ENCODE measurements around the gene SBNO2. TPM values are rescaled to one million over a fixed set of nuclear protein-coding genes. Genes with fewer than 3 reads are reported as not detected.

The SBNO2 gene
- total RNA-seq, 1 donor from 2014 or later = 48.8 TPM

DNA sequence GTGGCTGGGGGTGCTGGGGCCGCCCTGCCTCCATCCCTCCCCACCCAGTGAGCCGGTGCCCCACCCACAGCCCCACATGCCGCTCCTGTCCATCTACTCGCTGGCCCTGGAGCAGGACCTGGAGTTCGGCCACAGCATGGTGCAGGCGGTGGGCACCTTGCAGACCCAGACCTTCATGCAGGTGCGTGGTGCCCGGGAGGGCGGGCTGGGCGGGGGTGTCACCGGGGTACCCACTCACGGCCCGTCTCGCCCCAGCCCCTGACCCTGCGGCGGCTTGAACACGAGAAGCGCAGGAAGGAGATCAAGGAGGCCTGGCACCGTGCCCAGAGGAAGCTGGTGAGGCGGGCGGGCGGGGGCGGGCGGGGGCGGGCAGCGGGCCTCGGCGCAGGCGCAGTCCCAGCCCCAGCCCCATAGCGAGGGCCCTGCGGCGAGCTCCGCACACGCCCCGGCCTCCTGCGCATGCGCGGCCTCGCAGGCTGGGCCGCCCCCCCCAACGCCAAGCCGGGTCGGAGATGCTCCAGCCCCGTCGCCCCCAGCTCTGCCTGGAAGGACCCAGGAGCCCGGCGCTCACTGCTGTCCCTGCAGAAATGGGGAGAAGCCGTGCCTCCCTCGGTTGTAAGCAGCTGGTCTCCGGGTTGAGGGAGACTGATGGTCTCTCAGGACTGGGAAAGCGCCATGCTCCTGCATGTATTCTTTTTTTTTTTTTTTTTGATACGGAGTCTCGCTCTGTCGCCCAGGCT, 99.4 kb downstream of the SBNO2 start:
- Histone ChIP-seq H3K27me3 (ENCODE audit: control insufficient read depth, insufficient read depth, low read length) (peaks cover 12% of the 10 kb centered on the region), H3K36me3 (ENCODE audit: control insufficient read depth, insufficient read depth, low read length) (no peaks in the 10 kb centered on the region), H3K4me3 (ENCODE audit: low read depth, low read length) (no peak overlapping the region)
- TF ChIP-seq, protein P1, sequence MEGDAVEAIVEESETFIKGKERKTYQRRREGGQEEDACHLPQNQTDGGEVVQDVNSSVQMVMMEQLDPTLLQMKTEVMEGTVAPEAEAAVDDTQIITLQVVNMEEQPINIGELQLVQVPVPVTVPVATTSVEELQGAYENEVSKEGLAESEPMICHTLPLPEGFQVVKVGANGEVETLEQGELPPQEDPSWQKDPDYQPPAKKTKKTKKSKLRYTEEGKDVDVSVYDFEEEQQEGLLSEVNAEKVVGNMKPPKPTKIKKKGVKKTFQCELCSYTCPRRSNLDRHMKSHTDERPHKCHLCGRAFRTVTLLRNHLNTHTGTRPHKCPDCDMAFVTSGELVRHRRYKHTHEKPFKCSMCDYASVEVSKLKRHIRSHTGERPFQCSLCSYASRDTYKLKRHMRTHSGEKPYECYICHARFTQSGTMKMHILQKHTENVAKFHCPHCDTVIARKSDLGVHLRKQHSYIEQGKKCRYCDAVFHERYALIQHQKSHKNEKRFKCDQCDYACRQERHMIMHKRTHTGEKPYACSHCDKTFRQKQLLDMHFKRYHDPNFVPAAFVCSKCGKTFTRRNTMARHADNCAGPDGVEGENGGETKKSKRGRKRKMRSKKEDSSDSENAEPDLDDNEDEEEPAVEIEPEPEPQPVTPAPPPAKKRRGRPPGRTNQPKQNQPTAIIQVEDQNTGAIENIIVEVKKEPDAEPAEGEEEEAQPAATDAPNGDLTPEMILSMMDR (IDR thresholded peaks at IDR 0.05; ENCODE audit: insufficient read depth, low read length, poor library complexity, severe bottlenecking) = no peak
- no peak for DNase-seq (ENCODE audit: low read depth)

DNA sequence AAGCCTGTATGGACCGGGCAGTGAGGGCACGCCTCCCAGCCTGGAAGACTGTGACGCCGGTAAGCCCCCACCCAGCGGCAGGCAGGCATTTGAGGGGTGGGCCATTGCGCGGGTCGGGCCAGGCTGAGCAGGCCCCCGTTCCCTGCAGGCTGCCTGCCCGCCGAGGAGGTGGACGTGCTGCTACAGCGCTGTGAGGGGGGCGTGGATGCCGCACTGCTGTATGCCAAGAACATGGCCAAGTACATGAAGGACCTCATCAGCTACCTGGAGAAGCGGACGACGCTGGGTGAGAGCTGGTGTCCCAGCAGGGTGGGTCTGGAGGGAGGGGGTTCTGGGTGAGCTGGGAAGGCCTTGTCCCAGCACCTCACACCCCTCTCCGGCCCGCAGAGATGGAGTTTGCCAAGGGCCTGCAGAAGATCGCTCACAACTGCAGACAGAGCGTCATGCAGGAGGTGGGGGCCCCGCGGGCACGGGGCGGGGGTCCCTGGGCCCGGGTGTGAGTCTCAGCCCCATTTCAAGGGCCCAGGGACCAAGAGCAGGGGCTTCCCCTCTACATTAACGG, 100.0 kb downstream of the SBNO2 start:
- Histone ChIP-seq H3K4me3 (ENCODE audit: low read depth, low read length) (no peak overlapping the region), H3K27me3 (ENCODE audit: control insufficient read depth, insufficient read depth, low read length) (peaks cover 18% of the 10 kb centered on the region), H3K36me3 (ENCODE audit: control insufficient read depth, insufficient read depth, low read length) (no peaks in the 10 kb centered on the region)
- TF ChIP-seq, protein P1 (IDR thresholded peaks at IDR 0.05; ENCODE audit: insufficient read depth, low read length, poor library complexity, severe bottlenecking) = no peak
- no peak for DNase-seq (ENCODE audit: low read depth)

DNA sequence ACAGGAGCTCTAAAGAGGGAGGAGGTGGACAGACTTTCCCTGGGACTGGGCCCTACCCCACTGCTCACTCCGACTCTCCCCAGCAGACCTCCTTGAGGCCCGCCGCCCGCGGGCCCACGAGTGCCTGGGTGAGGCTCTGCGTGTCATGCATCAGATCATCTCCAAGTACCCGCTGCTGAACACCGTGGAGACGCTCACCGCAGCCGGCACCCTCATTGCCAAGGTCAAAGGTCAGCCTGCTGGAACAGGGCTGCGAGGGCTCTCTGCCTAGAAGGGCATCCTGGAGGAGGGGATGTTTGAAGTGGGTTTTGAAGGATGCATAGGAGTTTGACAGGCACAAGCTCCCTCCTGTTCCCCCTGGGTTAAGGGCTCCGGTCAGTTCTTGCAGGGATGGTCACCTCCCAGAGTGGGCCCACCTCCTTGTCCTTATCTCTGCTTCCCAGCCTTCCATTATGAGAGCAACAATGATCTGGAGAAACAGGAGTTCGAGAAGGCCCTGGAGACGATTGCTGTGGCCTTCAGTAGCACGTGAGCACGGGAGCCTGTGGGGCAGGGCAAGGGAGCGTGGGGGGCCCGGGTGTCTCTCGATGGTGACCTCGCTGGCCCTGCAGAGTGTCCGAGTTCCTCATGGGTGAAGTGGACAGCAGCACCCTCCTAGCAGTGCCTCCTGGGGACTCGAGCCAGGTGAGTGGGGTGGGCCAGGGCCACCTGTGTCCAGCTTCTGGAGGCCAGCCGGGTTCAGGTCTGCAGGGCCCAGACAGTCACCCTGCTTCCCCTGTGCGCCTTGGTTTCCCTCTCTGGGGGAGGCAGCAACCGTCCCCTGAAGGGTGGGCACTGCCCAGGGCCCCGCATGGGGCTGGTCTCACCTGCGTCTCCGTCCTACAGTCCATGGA, 100.8 kb downstream of the SBNO2 start:
- peaks cover 24% of the 10 kb centered on the region for H3K27me3 ChIP-seq (ENCODE audit: control insufficient read depth, insufficient read depth, low read length)
- TF ChIP-seq, protein P1 (IDR thresholded peaks at IDR 0.05; ENCODE audit: insufficient read depth, low read length, poor library complexity, severe bottlenecking) = no peak
- DNase-seq (ENCODE audit: low read depth) = no peak

DNA sequence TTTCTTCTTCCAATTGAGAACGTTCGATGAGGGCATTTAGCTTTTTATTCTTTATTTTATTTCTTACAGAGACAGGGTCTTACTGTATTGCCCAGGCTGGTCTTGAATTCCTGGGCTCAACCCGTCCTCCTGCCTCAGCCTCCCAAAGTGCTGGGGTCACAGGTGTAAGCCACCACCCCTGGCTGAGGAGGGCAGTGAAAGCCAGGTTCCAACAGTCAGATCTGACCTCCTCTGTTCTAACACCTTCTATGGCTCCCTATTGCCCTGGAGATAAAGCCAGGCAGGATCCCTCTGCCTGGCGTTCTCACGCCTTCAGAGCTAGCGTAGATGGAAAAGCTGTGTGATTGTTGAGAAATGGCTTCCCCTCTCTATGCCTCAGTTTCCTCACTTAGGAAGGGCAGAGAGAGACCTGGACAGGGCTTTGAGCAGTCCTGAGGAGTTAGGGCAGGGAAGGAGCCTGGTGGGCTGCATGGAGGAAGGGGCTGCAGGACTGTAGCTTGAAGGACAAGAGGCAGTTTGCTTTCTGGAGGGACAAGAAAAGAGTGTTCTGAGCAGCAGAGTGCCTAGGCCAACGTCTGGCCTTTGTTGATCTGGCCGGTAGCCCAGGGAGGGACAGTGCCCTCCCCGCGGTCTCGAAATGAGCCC, 101.6 kb downstream of the SBNO2 start:
- no peak overlapping the region for H3K4me3 ChIP-seq (ENCODE audit: low read depth, low read length)
- TF ChIP-seq, protein P1 (IDR thresholded peaks at IDR 0.05; ENCODE audit: insufficient read depth, low read length, poor library complexity, severe bottlenecking) = no peak
- DNase-seq (ENCODE audit: low read depth) = no peak
- H3K36me3 ChIP-seq (ENCODE audit: control insufficient read depth, insufficient read depth, low read length) = no peaks in the 10 kb centered on the region
- H3K27me3 ChIP-seq (ENCODE audit: control insufficient read depth, insufficient read depth, low read length) = peaks cover 28% of the 10 kb centered on the region

More for the DNA sequence above, 100.8 kb downstream of the SBNO2 start:
- no peaks in the 10 kb centered on the region for H3K36me3 ChIP-seq (ENCODE audit: control insufficient read depth, insufficient read depth, low read length)
- H3K4me3 ChIP-seq (ENCODE audit: low read depth, low read length) = no peak overlapping the region

DNA sequence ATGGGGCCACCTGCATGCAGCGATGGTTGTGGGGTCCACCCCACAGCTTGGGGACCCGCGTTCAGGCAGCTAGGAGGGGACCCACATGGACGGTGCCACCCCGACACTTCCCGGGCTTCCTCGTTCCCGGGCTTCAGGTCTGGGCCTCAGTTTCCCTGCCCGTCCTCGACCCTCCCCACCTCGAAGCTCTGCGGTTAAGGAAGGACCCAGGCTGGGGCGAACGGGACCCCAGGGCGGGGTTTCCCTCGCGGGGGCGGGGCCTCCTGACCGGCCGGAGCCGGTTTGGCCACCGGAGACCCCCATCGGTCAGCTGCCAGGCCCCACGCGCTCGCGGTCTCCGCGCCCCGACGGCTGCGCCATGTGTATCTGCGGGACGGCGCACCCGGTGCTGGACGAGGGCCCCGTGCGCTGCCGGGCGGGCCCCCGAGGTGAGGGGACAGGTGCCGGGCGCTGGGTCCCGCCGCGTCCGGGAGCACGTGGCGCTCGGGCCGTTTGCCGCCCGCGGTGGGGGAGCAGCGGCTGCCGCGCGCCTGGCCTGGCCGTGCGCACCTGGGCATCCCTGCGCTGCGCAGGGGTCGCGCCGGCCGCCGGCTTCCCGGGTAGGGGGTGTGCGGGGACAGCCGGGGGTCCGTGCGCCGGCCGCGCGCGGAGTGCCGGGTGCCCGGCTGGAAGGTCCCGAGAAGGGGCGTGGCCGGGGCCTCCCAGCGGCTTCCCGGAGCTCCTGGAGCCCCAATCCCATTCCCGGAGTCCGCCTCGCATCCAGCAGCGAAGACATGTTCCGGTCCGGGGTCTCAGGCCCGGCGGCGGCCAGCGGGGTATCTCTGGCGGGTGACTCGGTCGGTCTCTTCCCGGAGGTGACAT, 102.9 kb downstream of the SBNO2 start:
- Histone ChIP-seq H3K36me3 (ENCODE audit: control insufficient read depth, insufficient read depth, low read length) (no peaks in the 10 kb centered on the region), H3K27me3 (ENCODE audit: control insufficient read depth, insufficient read depth, low read length) (peaks cover 36% of the 10 kb centered on the region), H3K4me3 (ENCODE audit: low read depth, low read length) (no peak overlapping the region)
- TF ChIP-seq, protein P1 (IDR thresholded peaks at IDR 0.05; ENCODE audit: insufficient read depth, low read length, poor library complexity, severe bottlenecking) = no peak
- DNase-seq (ENCODE audit: low read depth) = no peak

All from kidney epithelial cell (primary cell).